ENCODE data around the gene CHRND.

Gene CHRND

GRCh38 chr2:232501794-232502390 lies 24.1 kb upstream of the CHRND start:
- Mint-ChIP-seq H3K4me3 (peak overlapping the region; percentile 34 to 61 (median 52)), H3K9me3 (no peaks in the 10 kb centered on the region), H3K27ac (peak overlapping the region in 1 of 3 experiments; percentile 23), H3K36me3 (ENCODE audit: low read depth) (no peaks in the 10 kb centered on the region), H3K27me3 (ENCODE audit: low read depth) (peaks cover 72% of the 10 kb centered on the region), H3K4me1 (peaks cover 20% of the 10 kb centered on the region)
- no peak for TF ChIP-seq CTCF (IDR thresholded peaks at IDR 0.05; ENCODE audit: unreplicated experiment in 3 of 3)

- Mint-ChIP-seq H3K4me3 (peak overlapping the region; percentile 60 to 84 (median 80)), H3K9me3 (no peaks in the 10 kb centered on the region), H3K27ac (peak overlapping the region in 1 of 3 experiments; percentile 12), H3K4me1 (peaks cover 20% of the 10 kb centered on the region), H3K36me3 (ENCODE audit: low read depth) (no peaks in the 10 kb centered on the region), H3K27me3 (ENCODE audit: low read depth) (peaks cover 72% of the 10 kb centered on the region)
- no peak for TF ChIP-seq CTCF (IDR thresholded peaks at IDR 0.05; ENCODE audit: unreplicated experiment in 3 of 3)
Observed at GRCh38 chr2:232502511-232502910, 23.4 kb upstream of the CHRND start.

GRCh38 chr2:232502911-232503808 lies 22.8 kb upstream of the CHRND start:
- Mint-ChIP-seq H3K4me3 (peak overlapping the region; percentile 70 to 84 (median 79)), H3K36me3 (ENCODE audit: low read depth) (no peaks in the 10 kb centered on the region), H3K4me1 (peaks cover 20% of the 10 kb centered on the region), H3K9me3 (no peaks in the 10 kb centered on the region), H3K27ac (peak overlapping the region in 2 of 3 experiments; percentile 12 to 49), H3K27me3 (ENCODE audit: low read depth) (peaks cover 72% of the 10 kb centered on the region)
- no peak for TF ChIP-seq CTCF (IDR thresholded peaks at IDR 0.05; ENCODE audit: unreplicated experiment in 3 of 3)

- peak overlapping the region in 1 of 3 experiments; percentile 49 for H3K27ac Mint-ChIP-seq
- H3K9me3 Mint-ChIP-seq: no peaks in the 10 kb centered on the region
- TF ChIP-seq CTCF (IDR thresholded peaks at IDR 0.05; ENCODE audit: unreplicated experiment in 3 of 3): no peak
- peaks cover 20% of the 10 kb centered on the region for H3K4me1 Mint-ChIP-seq
- H3K36me3 Mint-ChIP-seq (ENCODE audit: low read depth): no peaks in the 10 kb centered on the region
- peak overlapping the region; percentile 70 to 79 (median 71) for H3K4me3 Mint-ChIP-seq
- peaks cover 72% of the 10 kb centered on the region for H3K27me3 Mint-ChIP-seq (ENCODE audit: low read depth)
Observed at GRCh38 chr2:232503809-232504323, 22.1 kb upstream of the CHRND start.

- no peaks in the 10 kb centered on the region for H3K9me3 Mint-ChIP-seq
- H3K4me3 Mint-ChIP-seq: peak overlapping the region; percentile 46 to 69 (median 46)
- H3K27me3 Mint-ChIP-seq (ENCODE audit: low read depth): peaks cover 71% of the 10 kb centered on the region
- no peak overlapping the region for H3K27ac Mint-ChIP-seq
- no peak for TF ChIP-seq CTCF (IDR thresholded peaks at IDR 0.05; ENCODE audit: unreplicated experiment in 3 of 3)
- no peaks in the 10 kb centered on the region for H3K36me3 Mint-ChIP-seq (ENCODE audit: low read depth)
- H3K4me1 Mint-ChIP-seq: peaks cover 20% of the 10 kb centered on the region
Observed at GRCh38 chr2:232504438-232504837, 21.5 kb upstream of the CHRND start.
